Esophagus mucosa (tissue), 1 donor: ENCODE measurements around the gene KCNAB1. TPM values are rescaled to one million over a fixed set of nuclear protein-coding genes. Genes with fewer than 3 reads are reported as not detected.

Experiments used
- ATAC-seq: fragments of 200-7000 bp; cut with Tn5 transposase; one replicate; pipeline ENCODE4 v1.9.1; 2020
- total RNA-seq: library from RNA; stranded (reverse); gene quantifications from one replicate; pipeline ENCODE4 v1.2.4, GENCODE V29; 2023
- donor health status: DM: yes; HTN: yes; CAD: no.

The KCNAB1 gene
- total RNA-seq, 1 donor from 2014 or later: 0.56 TPM

DNA sequence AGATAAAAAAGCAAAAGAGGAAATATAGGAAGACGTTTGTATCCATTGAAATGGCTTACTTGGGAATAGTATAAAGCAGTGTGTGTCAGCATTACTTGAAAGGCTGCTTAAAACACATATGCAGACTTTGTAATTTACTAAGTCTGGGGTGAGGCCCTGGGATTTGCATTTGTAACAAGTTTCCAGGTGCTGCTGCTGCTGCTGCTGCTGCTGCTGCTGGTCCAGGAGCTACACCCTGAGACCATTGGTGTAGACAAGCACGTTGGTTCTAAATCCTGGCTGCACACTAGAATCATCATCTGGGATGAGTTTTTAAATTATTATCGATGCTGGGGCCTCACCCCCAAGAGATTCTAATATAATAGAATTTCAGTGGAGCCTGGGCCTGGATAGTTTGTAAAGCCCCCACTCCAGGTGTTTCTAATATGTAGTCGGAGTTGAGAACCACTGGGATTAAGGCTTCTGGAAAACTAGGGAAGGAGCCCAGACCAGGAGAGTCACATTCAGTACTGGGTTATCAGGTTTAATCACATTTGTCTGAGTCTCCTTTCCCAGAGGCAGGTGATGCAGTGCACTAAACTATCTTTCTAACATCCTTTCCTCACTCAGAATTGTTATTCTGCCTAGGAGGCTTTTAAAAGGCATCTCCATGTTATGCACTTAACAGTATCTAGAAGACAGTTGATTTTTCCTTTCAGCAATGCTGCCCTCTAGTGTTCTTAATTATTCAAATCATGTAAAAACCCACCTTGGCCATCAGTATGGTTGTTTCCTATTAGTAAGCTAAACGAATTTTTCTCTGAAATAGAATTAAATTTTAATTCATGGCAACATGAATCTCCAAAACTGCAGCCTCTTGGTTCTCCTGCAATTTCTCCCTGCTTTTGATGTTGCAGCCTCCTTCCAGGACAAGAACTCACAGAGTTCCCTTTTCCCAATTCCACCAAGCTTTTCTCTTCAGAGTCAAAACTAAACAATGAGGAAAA is 389.1 kb downstream of the KCNAB1 start:
- ATAC-seq: peak; percentile 62

DNA sequence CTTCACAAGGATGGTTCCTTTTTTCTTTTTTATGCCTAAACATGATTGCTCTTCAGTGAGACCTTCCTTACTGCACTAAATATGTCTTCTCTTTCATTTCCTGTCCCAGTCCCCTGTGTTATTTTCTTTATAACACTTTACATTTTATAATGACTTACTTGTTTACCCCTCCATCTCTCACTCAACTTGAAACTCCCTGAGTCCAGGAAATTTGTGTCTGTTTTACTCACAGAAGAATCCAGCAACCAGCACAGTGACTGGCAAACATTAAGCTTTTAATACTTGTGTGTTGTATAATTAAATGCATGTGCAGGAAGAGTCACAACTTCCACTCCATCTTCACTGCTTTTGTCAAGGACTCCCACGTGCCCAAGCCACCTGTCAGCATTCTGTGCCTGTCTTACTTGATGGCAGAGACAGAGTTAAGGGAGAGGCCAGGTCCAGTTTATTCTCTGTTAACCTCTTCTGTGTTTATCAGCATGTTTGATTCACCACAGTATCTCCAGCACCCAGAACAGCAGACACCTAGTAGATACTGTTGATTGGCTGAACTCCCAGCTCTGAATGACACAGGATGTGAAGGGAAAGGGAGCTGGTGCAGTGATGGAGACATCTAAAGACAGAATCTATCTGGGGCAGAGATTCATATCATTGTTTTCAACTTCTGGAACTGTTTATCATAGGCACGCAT is 391.8 kb downstream of the KCNAB1 start:
- ATAC-seq: no peak

DNA sequence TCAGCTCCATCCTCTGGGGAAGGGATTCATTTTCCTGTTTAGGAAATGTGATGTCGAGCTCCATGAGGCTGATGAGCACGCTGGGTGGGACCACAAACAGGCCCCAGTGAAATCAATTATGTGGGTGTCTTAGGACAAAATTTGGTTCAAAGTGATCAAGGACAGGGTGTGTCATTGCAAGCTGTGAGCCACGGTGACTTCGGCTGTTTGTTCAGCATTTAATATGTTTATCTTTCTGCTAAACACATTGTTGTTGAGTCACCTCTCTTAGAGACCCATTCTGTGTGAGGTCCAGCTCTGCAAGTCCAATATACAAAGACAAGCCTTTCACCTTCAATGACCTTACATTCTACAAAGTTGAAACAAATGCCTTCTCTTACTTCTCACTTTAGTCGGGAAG is 393.2 kb downstream of the KCNAB1 start:
- ATAC-seq: no peak

- no peak for ATAC-seq
These were observed 395.9 kb downstream of the KCNAB1 start for GRCh38 chr3:156516284-156516683.

- no peak for ATAC-seq
These were observed 396.6 kb downstream of the KCNAB1 start for GRCh38 chr3:156516961-156517360.

DNA sequence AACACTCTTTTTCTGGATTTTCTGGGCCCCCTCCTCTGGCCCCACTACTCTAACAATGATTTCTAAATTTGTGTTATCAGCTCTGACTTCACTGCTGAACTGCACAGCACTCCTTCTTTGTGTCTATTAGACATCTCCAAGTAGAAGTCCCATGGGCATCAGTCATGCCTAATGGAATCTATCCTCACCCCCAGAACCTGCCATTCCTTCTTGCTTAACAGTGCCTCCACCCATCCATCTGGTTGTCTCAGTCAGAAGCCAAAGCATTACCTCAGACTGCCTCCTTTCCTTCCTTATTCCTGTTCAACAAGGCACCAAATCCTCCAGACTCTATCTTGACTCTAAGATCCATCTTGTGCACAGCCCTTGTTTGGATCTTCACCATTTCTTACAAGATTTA is 398.3 kb downstream of the KCNAB1 start:
- no peak for ATAC-seq

DNA sequence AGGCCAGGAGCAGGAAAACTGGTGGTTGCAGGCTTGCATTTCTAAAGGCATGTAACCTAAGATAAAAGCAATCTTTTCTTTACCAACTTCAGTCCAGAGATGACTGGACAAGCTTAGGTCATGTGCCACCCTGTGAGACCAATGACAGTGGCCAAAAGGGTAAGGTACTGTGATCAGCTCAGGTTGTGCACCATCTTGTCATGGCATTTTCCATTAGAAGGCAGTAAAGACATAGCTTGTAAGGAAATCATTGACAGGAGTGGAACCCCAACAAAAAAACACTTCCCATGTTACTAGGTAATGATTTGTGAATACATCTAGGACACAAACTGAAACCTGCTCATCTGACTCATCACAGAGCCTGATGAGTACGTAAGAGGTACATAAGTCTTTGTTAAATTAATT is 399.4 kb downstream of the KCNAB1 start:
- no peak for ATAC-seq

DNA sequence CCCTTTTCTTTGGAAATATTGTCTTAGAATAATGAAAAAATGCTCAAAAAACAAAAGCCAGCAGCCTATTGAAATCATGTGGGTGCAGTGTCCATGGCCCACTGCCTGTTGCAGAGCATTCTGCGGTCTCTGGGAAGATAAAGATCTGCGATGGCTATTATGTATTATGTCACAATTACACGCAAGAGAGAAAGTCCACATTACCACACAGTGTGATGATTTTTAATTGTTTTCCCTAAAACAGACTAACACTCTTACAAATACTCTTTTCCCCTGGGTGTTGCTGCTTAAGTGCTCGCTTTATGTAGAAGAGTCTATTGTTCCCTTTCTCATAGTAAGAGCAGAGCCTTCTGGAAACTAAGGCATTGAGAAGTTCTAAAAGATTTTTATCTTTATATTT is 402.3 kb downstream of the KCNAB1 start:
- no peak for ATAC-seq

DNA sequence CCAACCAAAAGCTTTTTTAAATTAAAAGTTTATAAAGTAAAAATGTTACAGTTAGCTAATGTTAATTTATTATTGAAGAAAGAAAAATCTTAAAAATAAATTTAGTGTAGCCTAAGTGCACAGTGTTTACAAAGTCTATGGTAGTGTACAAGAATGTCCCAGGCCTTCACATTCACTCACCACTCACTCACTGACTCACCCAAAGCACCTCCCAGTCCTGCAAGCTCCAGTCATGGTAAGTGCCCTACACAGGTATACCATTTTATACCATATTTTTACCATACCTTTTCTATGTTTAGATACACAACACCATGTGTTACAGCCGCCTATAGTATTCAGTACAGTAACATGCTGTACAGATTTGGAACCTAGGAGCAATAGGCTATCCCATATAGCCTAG is 405.4 kb downstream of the KCNAB1 start:
- no peak for ATAC-seq

- ATAC-seq: no peak
These were observed 406.7 kb downstream of the KCNAB1 start for GRCh38 chr3:156527060-156527459.

DNA sequence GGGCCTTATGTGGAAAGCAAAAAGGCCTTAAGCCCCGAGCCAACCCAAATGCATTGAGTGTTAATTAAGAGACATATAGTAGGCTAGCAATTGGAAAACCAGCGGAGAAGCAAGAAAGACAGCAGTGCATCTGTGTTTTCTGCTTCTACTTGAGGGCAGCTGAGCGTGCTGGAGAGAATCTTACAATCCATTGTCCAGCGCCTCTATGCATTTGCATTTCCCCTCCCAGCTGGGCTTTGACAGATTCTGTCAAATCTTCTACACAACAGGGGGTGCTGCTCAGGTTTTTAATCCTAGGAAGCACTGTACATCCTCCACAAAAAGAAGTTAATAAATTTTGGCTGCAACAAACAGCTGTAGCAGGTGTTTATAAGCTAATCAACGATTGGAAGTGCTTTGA is 410.6 kb downstream of the KCNAB1 start:
- no peak for ATAC-seq

DNA sequence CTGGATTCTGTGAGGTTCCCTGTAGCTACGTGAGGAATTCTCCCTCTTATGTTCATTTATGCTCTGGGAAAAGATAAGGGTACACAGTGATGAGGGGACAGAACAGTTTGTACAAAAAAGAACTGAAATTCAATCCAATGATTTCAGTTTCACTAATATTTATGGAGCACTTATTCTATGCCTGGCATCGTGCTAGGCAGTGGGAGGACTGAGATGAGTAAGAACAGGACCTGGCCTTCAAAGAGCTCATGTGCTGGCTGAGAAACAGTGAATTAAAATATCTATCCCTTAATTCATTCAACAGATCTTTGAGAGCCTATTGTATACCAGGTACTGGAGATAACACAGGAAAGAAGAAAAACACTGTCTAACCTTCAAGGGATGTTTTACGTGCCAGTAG is 412.4 kb downstream of the KCNAB1 start:
- no peak for ATAC-seq

GRCh38 chr3:156533205-156533604 is 412.8 kb downstream of the KCNAB1 start:
- ATAC-seq: no peak

DNA sequence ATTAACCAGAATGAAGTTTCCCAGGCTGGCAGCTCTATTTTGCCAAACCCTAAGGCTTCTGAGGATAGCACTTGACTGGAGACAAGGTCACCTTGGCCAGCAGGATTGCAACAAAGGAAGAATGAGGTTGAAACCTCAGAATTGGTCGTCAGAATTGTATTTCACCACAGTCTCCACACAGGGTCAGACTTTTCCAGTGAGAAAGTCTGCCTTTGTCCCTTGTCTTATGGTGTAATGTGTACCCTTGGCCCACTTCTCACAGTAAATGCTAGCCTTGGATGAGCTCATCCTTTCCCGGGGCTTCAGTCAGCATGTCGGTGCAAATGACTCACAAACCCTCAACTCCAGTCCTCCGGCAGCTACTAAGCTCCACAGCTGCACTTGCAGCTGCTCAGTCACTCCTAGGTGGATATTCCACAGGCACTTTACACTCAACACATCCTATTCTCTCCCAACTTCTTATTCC is 414.8 kb downstream of the KCNAB1 start:
- peak; percentile 77 for ATAC-seq

GRCh38 chr3:156535798-156536197 is 415.4 kb downstream of the KCNAB1 start:
- ATAC-seq: no peak

- no peak for ATAC-seq
These were observed 416.3 kb downstream of the KCNAB1 start for GRCh38 chr3:156536524-156537316.

- ATAC-seq: no peak
These were observed 418.7 kb downstream of the KCNAB1 start for GRCh38 chr3:156539051-156539450.

GRCh38 chr3:156539802-156540201 is 419.4 kb downstream of the KCNAB1 start:
- ATAC-seq: no peak

GRCh38 chr3:156542101-156543042 is 422.0 kb downstream of the KCNAB1 start:
- no peak for ATAC-seq

DNA sequence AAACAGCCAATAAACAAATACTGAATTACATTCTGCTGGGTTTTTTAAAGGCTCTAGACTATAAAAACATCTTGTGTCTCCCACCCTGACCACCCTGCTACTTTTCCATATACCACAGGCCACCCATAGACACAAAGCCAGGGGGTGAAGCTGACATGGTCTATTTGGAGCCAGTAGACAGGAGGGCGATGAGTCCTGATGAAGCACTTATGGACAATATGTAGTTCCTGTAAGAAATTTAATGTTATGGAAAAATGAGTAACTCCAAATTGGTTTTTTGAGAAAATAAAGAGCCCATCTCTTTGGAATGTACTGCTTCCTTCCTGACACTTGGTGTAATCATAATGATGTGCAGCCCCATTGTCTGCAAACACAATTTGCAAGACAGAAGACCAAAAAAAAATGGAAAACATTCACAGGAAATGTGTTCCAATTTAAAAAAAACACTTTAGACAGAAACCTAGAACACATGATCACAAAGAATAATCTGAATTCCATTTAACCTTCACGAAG is 422.7 kb downstream of the KCNAB1 start:
- ATAC-seq: no peak

DNA sequence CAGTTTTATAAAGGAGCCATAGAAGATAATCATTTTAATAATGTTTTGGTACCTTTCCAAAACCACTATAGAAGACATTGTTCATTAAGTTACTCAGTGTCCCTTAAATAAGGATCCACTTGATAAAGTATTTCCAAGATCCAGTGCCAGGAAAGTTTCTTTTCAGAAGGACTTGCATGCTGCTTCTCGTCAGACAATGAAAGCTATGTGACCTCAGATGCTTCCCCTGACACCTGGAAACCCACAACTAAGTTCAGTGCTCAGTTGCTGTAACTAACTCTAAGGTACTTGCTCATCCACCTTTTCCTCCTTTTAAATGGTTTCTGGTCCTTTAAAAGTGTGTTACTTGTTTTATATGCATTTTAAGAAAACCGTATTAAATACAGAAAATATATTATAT is 427.3 kb downstream of the KCNAB1 start:
- ATAC-seq: no peak
